ENCODE data around the gene PDE4B. TPM values are rescaled to one million over a fixed set of nuclear protein-coding genes. Genes with fewer than 3 reads are reported as not detected.

PDE4B gene
- total and polyA plus RNA-seq, 7 donors: 4.1 to 191 (median 16.3) TPM

- Histone ChIP-seq H3K27ac (no peak overlapping the region), H3K4me1 (no peaks in the 10 kb centered on the region), H3K4me3 (no peak overlapping the region), H3K36me3 (ENCODE audit: insufficient read depth in 1 of 2, low read depth in 1 of 2) (no peaks in the 10 kb centered on the region), H3K9me3 (no peaks in the 10 kb centered on the region), H3K27me3 (ENCODE audit: insufficient read depth in 3 of 3, low read length in 2 of 3) (no peaks in the 10 kb centered on the region)
- TF ChIP-seq CTCF (IDR thresholded peaks at IDR 0.05): no peak
- no peak for DNase-seq
- no peak for ATAC-seq
- WGBS, 3 donors: 52 to 70% (median 56%) methylated on average over 4 of the region's 4 CpGs
- intact Hi-C loops (cut with DNase I): no loop called here
Observed at GRCh38 chr1:65765631-65766030, 27.1 kb upstream of the PDE4B start.

GRCh38 chr1:65769636-65770035 lies 23.1 kb upstream of the PDE4B start:
- H3K4me3 ChIP-seq: no peak overlapping the region
- intact Hi-C loops (cut with DNase I): no loop called here
- no peak overlapping the region for H3K27ac ChIP-seq
- no peaks in the 10 kb centered on the region for H3K4me1 ChIP-seq
- DNase-seq: no peak
- no peaks in the 10 kb centered on the region for H3K27me3 ChIP-seq (ENCODE audit: insufficient read depth in 3 of 3, low read length in 2 of 3)
- no peak for ATAC-seq
- TF ChIP-seq CTCF (IDR thresholded peaks at IDR 0.05): no peak
- H3K9me3 ChIP-seq: no peaks in the 10 kb centered on the region
- WGBS, 3 donors: 68 to 72% (median 70%) methylated on average over 2 of the region's 2 CpGs
- no peaks in the 10 kb centered on the region for H3K36me3 ChIP-seq (ENCODE audit: insufficient read depth in 1 of 2, low read depth in 1 of 2)

DNA sequence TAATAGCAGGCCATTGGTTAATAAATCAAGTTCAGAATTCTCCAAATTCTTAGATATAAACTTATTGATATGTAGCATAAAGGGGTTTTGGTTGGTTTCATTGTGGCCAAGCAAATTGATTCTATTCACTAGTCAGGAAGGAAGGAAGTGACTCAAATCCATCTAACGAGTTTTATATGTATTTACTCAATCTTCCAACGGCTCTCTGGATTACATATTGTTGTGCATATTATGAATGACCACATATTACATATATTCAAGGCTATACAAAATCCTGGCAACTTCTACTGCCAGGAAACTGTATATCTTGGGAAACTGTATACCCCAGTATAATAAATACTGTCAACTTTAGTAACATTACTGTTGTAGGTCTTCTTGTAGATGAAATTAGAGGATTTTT lies 20.1 kb upstream of the PDE4B start:
- H3K9me3 ChIP-seq: no peaks in the 10 kb centered on the region
- intact Hi-C loops (cut with DNase I): no loop called here
- no peaks in the 10 kb centered on the region for H3K27me3 ChIP-seq (ENCODE audit: insufficient read depth in 3 of 3, low read length in 2 of 3)
- no peak overlapping the region for H3K27ac ChIP-seq
- no peak for DNase-seq
- TF ChIP-seq CTCF (IDR thresholded peaks at IDR 0.05): no peak
- no peak overlapping the region for H3K4me3 ChIP-seq
- ATAC-seq: no peak
- H3K4me1 ChIP-seq: no peaks in the 10 kb centered on the region
- WGBS, 3 donors: 41 to 46% (median 42%) methylated on average over 2 of the region's 2 CpGs
- no peaks in the 10 kb centered on the region for H3K36me3 ChIP-seq (ENCODE audit: insufficient read depth in 1 of 2, low read depth in 1 of 2)

DNA sequence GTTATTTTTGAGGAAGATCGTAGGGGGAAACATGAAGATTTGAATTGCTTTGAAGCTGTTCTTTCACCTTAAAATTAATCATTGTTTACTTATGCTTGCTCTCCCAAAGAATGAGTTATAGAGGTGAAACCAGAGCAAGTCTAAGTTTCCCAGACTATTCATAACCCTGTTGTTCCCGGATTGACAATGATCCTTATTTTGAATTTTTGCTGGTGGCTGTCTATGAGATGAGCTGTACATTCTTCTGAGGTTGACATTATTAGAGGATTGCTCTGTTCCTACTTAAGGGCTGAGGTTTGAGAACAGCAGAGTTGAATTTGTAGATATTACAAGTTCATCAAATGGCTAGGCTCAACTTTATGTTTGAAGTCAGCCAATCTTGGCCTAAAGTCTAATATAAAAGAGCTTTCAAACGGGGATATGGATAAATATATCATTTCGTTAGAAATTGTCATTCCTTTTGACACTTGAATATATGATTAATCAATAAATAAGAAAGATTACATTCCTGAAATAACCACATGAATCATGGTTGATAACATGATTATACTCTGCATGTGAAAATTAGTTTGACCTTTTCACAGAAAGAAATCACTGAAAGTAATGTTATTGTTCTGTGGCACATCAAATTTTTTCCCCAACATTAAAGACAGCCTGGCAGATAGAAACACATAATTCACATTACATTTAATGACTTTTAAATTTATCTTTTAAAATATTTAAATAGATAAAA lies 19.1 kb upstream of the PDE4B start:
- ATAC-seq: no peak
- Histone ChIP-seq H3K27ac (no peak overlapping the region), H3K4me3 (no peak overlapping the region), H3K36me3 (ENCODE audit: insufficient read depth in 1 of 2, low read depth in 1 of 2) (no peaks in the 10 kb centered on the region), H3K27me3 (ENCODE audit: insufficient read depth in 3 of 3, low read length in 2 of 3) (no peaks in the 10 kb centered on the region), H3K4me1 (no peaks in the 10 kb centered on the region), H3K9me3 (no peaks in the 10 kb centered on the region)
- no peak for TF ChIP-seq CTCF (IDR thresholded peaks at IDR 0.05)
- no peak for DNase-seq
- intact Hi-C loops (cut with DNase I): no loop called here
- WGBS, 3 donors: 68 to 84% (median 73%) methylated on average over 4 of the region's 4 CpGs

DNA sequence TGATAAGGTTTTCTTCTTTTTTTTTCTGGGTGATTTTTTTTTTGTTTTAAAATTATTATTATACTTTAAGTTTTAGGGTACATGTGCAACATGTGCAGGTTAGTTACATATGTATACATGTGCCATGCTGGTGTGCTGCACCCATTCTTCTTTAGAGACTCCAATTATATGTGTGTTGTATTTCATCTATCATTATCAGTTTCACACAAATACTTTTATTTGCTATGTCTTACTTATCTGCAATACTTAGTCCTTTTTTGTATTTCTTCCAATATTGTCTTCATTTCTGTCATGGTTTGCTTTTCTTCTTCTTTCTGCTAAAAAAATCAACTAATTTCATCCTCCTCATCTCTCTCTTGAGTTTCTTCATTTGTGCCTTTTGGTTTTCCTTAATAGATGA lies 3.9 kb upstream of the PDE4B start:
- no peak for ATAC-seq

More for the DNA sequence above, 3.9 kb upstream of the PDE4B start:
- intact Hi-C loops (cut with DNase I): no loop called here
- Histone ChIP-seq H3K36me3 (ENCODE audit: insufficient read depth in 1 of 2, low read depth in 1 of 2) (no peaks in the 10 kb centered on the region), H3K9me3 (peaks cover 13% of the 10 kb centered on the region), H3K4me3 (no peak overlapping the region), H3K4me1 (no peaks in the 10 kb centered on the region), H3K27me3 (ENCODE audit: insufficient read depth in 3 of 3, low read length in 2 of 3) (peaks cover 0 to 18% (median 8%) of the 10 kb centered on the region in 3 donors), H3K27ac (no peak overlapping the region)
- no peak for TF ChIP-seq CTCF (IDR thresholded peaks at IDR 0.05)
- no peak for DNase-seq

Data from psoas muscle (tissue), 8 donors.